ENCODE results near the gene ZNRF3.
"Not testable (repeated sequence)": the region's sequence is repeated elsewhere in the genome, so short reads cannot be mapped to it uniquely, and the experiment has no call there.

Gene ZNRF3

DNA sequence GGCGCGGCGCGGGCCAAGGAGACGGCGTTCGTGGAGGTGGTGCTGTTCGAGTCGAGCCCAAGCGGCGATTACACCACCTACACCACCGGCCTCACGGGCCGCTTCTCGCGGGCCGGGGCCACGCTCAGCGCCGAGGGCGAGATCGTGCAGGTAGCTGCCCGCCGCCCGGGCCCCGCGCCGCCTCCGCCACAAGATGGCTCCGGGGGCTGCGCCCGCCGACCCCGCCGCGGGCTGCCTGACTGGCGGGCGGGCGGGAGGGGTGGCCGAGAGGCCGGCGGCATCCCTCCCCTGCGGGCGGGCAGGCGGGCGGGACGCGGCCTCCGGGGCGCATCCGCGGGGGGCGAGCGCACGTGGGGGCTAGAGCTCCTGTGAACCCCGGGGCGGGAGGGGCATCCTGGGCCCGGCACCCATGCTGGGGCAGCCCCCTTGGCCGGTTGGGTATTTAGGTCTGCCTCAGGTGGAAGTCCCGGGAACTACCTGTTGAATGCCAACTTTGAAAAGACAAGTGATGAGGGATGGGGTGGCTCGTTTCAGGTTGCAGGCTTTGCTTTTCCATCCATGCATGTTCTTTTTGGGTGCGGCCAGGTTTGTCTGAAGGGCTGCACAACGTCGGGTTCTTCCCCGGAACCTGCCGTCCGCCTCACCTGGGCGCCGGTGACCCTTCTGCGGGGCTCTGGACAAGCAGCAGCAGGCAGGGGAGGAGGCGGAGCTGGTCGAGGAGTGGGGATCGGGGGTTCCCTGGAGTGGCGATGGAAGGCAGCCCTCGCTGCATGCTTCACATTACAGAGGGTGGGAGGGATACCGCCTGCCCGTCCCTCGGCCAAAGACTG lies 760 bp downstream of the ZNRF3 start:
- peak in 1 of 3 donors; percentile 24 for DNase-seq (ENCODE audit: low read depth in 3 of 3, low spot score in 1 of 3)

GRCh38 chr22:28884747-28885350 lies 1.5 kb downstream of the ZNRF3 start:
- DNase-seq (ENCODE audit: low read depth in 3 of 3, low spot score in 1 of 3), result no peak

GRCh38 chr22:28885939-28886338 lies 2.6 kb downstream of the ZNRF3 start:
- DNase-seq (ENCODE audit: low read depth in 3 of 3, low spot score in 1 of 3), result no peak

DNA sequence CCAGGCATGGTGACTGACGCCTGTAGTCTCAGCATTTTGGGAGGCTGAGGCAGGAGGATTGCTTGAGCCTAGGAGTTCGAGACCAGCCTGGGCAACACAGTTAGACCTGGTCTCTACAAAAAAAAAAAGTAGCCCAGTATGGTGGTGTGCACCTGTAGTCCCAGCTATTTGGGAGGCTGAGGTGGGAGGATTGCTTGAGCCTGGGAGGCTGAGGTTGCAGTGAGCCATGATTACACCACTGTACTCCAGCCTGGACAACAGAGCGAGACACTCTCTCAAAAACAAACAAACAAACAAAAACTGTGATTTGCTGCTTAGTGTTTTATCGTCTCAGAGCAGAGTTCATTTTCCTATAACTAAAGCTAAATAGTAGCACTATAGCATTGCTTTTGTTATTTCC lies 3.3 kb downstream of the ZNRF3 start:
- not testable (repeated sequence) for DNase-seq (ENCODE audit: low read depth in 3 of 3, low spot score in 1 of 3)

- DNase-seq (ENCODE audit: low read depth in 3 of 3, low spot score in 1 of 3), result no peak
Observed at GRCh38 chr22:28887725-28888459, 4.5 kb downstream of the ZNRF3 start.

DNA sequence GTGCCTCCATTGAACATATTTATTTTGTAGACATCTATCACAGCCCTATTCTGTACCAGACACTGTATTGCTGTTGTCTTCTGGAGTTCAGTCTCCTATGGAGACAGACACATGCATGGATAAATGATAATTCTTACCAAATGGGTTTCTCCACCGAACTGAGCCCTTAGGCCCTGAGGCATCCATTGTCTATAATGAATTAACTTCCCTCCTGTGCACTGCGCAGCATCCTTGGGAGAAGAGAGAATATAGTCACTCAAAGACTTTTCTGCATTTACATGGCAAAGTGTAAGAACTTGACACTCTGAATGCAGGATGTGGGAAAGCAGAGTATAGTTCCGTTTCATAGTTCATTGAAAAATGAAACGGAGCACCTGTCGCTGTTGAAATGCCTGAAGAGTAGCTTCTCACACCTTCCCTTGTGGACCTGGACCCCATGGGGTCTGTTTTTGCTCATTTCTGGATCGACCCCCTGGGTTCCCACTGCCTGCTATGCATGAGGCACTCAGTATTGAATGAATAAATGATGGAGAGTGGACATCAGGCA lies 6.2 kb downstream of the ZNRF3 start:
- DNase-seq (ENCODE audit: low read depth in 3 of 3, low spot score in 1 of 3), result no peak

DNA sequence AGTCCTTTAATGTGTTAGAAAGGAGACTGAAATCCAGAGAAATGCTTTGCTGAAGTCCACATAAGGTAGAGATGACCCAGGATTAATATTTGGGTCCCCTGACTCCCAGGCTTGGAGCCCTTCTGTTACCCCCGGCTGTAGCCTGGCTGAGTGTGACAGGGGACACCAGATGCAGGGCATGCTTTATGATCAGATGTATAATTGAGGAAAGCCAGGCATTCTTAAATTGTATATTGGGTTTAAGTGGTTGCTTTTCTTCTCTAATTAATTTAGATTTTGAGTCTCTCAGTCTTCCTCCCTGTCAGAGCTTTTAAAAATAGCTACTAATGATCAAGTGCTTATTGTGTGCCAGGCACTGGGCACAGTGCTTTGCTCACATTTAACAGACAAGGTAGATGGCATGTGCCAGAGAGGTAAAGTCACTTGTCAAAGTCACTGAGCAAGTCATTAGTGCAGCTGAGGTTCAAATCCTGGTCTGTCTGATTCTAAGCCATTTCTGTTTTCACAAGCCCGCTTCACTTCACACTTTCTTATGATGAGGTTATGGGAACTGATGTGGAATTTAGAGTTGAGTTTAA lies 7.9 kb downstream of the ZNRF3 start:
- no peak for DNase-seq (ENCODE audit: low read depth in 3 of 3, low spot score in 1 of 3)

- DNase-seq (ENCODE audit: low read depth in 3 of 3, low spot score in 1 of 3), result no peak
Observed at GRCh38 chr22:28892175-28892731, 8.9 kb downstream of the ZNRF3 start.

DNA sequence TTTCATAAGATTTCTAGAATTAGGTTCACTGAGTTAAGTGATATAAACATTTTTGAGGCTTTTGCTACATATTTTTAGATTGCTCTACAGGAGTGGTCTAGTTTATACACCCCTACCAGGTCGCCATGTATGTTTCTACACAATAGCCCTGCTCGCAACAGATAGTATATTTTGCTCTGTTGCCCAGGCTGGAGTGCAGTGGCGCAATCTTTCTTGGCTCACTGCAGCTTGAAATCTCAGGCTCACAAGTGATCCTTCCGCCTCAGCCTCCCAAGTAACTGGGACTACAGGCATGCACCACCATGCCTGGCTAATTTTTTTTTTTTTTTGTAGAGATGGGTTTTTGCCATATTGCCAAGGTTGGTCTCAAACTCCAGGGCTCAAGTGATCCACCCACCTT lies 10.4 kb downstream of the ZNRF3 start:
- no peak for DNase-seq (ENCODE audit: low read depth in 3 of 3, low spot score in 1 of 3)

- no peak for DNase-seq (ENCODE audit: low read depth in 3 of 3, low spot score in 1 of 3)
Observed at GRCh38 chr22:28894334-28894733, 11.0 kb downstream of the ZNRF3 start.

DNA sequence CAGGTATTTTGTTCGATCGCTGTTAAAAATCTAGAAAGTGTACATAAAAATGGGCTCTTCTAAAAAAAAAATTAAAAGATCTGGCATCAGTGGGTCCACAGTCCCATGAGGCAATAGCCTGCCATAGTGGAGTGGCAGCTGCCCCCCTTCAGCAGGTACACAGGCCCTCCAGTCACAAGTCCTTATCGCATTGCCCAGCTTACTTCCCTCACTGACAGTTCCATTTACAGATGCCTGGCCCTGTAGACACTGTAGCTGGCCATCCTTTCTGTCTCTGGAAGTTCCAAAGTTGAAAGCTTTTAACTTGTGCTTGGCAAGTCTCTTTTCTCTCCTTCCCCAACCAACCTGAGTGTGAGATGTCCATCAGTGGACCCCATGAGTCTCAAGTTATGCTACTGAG lies 11.4 kb downstream of the ZNRF3 start:
- DNase-seq (ENCODE audit: low read depth in 3 of 3, low spot score in 1 of 3), result no peak

- no peak for DNase-seq (ENCODE audit: low read depth in 3 of 3, low spot score in 1 of 3)
Observed at GRCh38 chr22:28896611-28897010, 13.2 kb downstream of the ZNRF3 start.

- no peak for DNase-seq (ENCODE audit: low read depth in 3 of 3, low spot score in 1 of 3)
Observed at GRCh38 chr22:28898233-28898629, 14.9 kb downstream of the ZNRF3 start.

GRCh38 chr22:28899199-28899853 lies 16.0 kb downstream of the ZNRF3 start:
- no peak for DNase-seq (ENCODE audit: low read depth in 3 of 3, low spot score in 1 of 3)

DNA sequence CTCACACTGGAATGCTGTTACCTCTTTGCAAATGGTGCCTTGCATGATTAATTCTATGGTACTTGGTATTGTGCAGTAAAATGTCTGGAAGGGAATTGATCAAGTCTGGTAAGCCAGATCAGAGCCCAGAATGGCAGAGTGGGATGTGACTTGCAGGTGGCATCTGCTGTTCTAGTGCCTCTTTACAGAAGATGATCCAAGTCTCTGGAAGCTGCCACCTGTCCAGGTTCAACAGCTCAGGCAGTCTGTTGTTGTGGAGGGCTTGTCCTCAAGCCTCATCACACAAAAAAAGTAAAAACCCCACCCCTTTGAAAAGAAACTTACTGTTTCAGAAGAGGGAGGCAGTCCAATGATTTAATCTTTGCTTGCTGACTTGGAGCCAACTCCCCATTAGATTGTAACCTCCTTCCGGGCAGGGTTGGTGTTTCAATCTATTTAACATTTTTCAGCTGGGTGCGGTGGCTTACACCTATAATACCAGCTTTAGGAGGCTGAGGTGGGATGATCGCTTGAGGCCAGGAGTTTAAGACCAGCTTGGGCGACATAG lies 17.1 kb downstream of the ZNRF3 start:
- DNase-seq (ENCODE audit: low read depth in 3 of 3, low spot score in 1 of 3), result no peak

- no peak for DNase-seq (ENCODE audit: low read depth in 3 of 3, low spot score in 1 of 3)
Observed at GRCh38 chr22:28902490-28902889, 19.1 kb downstream of the ZNRF3 start.

DNA sequence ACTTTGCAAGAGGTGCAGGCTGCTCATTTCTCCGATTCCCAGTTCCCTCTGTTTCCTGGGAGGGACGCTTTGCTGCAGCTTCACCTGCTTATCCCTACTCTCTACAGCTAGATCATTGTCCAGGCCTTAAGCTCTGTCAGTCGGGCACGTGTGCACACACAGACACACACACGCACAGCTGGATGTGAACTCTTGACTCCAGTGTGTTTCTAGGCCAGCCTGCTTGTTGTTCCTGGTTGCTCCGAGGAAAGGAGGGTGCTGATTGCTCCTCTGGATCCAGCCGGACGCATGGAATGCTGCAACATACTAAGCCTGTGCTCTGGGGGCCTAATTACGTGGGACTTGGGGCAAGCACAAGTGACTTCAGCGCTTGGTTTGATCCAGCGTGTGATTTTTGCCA lies 19.7 kb downstream of the ZNRF3 start:
- no peak for DNase-seq (ENCODE audit: low read depth in 3 of 3, low spot score in 1 of 3)

DNA sequence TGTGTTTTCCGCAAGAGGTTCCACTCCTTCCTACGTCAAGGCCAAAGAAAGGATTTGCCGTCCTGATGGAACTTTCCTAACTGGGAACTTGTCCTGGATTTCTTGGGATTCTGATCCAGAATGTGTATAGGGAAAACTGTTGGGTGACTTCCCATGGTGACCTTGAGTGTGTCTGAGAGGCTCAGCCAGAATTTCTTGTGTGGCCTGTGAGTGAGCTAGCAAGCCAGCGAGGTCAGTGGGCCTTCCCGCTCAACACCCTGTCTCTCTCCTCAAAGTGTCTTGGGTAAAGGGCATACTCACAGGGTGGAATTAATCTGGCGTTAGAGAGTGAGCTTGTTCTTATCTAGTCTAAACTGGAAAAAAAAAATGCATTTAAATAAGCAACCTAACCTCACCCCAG lies 20.4 kb downstream of the ZNRF3 start:
- DNase-seq (ENCODE audit: low read depth in 3 of 3, low spot score in 1 of 3), result no peak

DNA sequence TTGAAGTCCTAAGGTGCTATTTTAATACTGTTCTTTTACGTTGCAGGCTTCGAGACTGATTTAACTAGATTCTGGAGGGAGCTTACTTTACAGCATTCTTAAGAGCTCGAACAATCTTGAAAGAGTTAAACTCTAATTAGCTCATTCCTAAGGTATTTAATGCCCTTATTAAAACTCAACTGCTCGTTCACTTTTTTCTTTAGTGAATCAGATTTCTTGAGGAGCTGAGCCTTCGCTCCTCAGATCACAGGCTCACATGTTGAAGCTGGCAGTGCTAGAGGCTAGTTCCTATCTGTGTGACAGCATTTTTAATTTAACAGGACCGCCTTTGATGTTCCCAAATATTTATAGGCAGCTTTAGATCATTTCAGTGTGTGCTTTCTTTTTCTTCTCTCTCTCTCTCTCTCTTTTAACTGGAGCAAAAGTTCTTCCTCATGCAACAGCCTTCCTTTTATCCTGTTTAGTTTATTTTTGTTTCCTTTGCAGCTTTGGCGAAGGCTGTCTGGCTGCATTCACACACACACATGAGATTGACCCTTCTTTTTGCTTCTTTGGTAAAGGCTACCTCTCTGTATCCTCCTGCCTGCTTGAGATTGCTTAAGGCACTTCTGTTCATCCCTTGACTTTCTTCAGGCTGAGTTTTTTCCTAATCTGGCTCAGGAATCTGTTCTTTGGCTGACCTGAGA lies 21.0 kb downstream of the ZNRF3 start:
- DNase-seq (ENCODE audit: low read depth in 3 of 3, low spot score in 1 of 3), result no peak

Measured in stimulated activated CD4-positive, alpha-beta T cell treated with anti-CD3 and anti-CD28 coated beads, TNF-alpha, amount 100 ng/mL, for 1 hour (primary cell).